Bone marrow (tissue), 2 donors: Measurements from ENCODE around the gene C1QTNF9.
A peak's percentile ranks its signal among the peaks of the same experiment; 100 is the strongest.
"Not testable (repeated sequence)": the region's sequence is repeated elsewhere in the genome, so short reads cannot be mapped to it uniquely, and the experiment has no call there.

Experiments
- DNase-seq, 2 donors: peaks; one replicate each; lab custom pipeline; 2025; lab: John Stamatoyannopoulos, UW

C1QTNF9 gene

GRCh38 chr13:24309300-24309699, at the start of gene C1QTNF9:
Gene C1QTNF9, plus strand, starts transcription at chr13:24309580. Its CDS starts 6,424 bp downstream, at chr13:24316004.
- DNase-seq = not testable (repeated sequence)

- DNase-seq = no peak
Measured at GRCh38 chr13:24261566-24261965, 47.8 kb upstream of the C1QTNF9 start.

GRCh38 chr13:24263632-24264031, 45.7 kb upstream of the C1QTNF9 start:
- no peak for DNase-seq

GRCh38 chr13:24264976-24265375, 44.4 kb upstream of the C1QTNF9 start:
- peak in 1 of 2 donors; percentile 49 for DNase-seq

- no peak for DNase-seq
Measured at GRCh38 chr13:24265453-24265852, 43.9 kb upstream of the C1QTNF9 start.

- peak in 1 of 2 donors; percentile 59 for DNase-seq
Measured at GRCh38 chr13:24267274-24267673, 42.1 kb upstream of the C1QTNF9 start.

GRCh38 chr13:24267801-24268200, 41.6 kb upstream of the C1QTNF9 start:
- DNase-seq = no peak

- DNase-seq = no peak
Measured at GRCh38 chr13:24269821-24270220, 39.6 kb upstream of the C1QTNF9 start.

GRCh38 chr13:24270639-24271141, 38.7 kb upstream of the C1QTNF9 start:
- peak; percentile 52 to 59 for DNase-seq

GRCh38 chr13:24271231-24271600, 38.2 kb upstream of the C1QTNF9 start:
- no peak for DNase-seq

- DNase-seq = peak in 1 of 2 donors; percentile 81
Measured at GRCh38 chr13:24271601-24272451, 37.6 kb upstream of the C1QTNF9 start.

- no peak for DNase-seq
Measured at GRCh38 chr13:24272452-24273161, 36.8 kb upstream of the C1QTNF9 start.

- no peak for DNase-seq
Measured at GRCh38 chr13:24273926-24274325, 35.5 kb upstream of the C1QTNF9 start.

GRCh38 chr13:24274452-24275021, 34.8 kb upstream of the C1QTNF9 start:
- DNase-seq = peak in 1 of 2 donors; percentile 71

- no peak for DNase-seq
Measured at GRCh38 chr13:24275041-24275440, 34.3 kb upstream of the C1QTNF9 start.

- peak in 1 of 2 donors; percentile 88 for DNase-seq
Measured at GRCh38 chr13:24276306-24276705, 33.1 kb upstream of the C1QTNF9 start.

- no peak for DNase-seq
Measured at GRCh38 chr13:24276861-24277260, 32.5 kb upstream of the C1QTNF9 start.

GRCh38 chr13:24277761-24278160, 31.6 kb upstream of the C1QTNF9 start:
- no peak for DNase-seq

GRCh38 chr13:24279327-24280110, 29.9 kb upstream of the C1QTNF9 start:
- no peak for DNase-seq

GRCh38 chr13:24280720-24281119, 28.7 kb upstream of the C1QTNF9 start:
- DNase-seq = no peak

GRCh38 chr13:24281188-24282008, 28.0 kb upstream of the C1QTNF9 start:
- no peak for DNase-seq
